Subcutaneous abdominal adipose tissue (tissue), 5 donors: Measurements from ENCODE around the gene NCKAP5.
"Not testable (repeated sequence)": the region's sequence is repeated elsewhere in the genome, so short reads cannot be mapped to it uniquely, and the experiment has no call there.

Experiments
- H3K27ac ChIP-seq: one replicate; pipeline ENCODE4 v1.7.0; 2013; ENCODE audit warnings: low read depth, mild to moderate bottlenecking, inconsistent platforms, low read length, moderate library complexity
- H3K27me3 ChIP-seq, 5 donors: one replicate each; pipeline ENCODE4 v1.7.0; 2013; ENCODE audit warnings: low read length in 5 of 5, inconsistent platforms in 1 of 5; ENCODE audit not compliant: control insufficient read depth in 5 of 5, insufficient read depth in 4 of 5
- H3K36me3 ChIP-seq, 5 donors: one replicate each; pipeline ENCODE4 v1.7.0; 2013; ENCODE audit warnings: low read length in 5 of 5; ENCODE audit not compliant: control insufficient read depth in 5 of 5, insufficient read depth in 5 of 5
- H3K4me1 ChIP-seq, 5 donors: one replicate each; pipeline ENCODE4 v1.7.0; 2013; ENCODE audit warnings: low read length in 5 of 5, mild to moderate bottlenecking in 3 of 5, moderate library complexity in 1 of 5; ENCODE audit not compliant: control insufficient read depth in 5 of 5, insufficient read depth in 5 of 5
- H3K4me3 ChIP-seq, 5 donors: one replicate each; pipeline ENCODE4 v1.7.0; 2013; ENCODE audit warnings: low read length in 5 of 5, low read depth in 1 of 5
- H3K9ac ChIP-seq, 5 donors: one replicate each; pipeline ENCODE4 v1.7.0; 2013; ENCODE audit warnings: low read length in 5 of 5, mild to moderate bottlenecking in 4 of 5, moderate library complexity in 3 of 5
- H3K9me3 ChIP-seq, 5 donors: one replicate each; pipeline ENCODE4 v1.7.0; 2013; ENCODE audit warnings: low read length in 5 of 5; ENCODE audit not compliant: control insufficient read depth in 5 of 5
- donor health status: healthy.
- donor health status: healthy.
- donor health status: healthy.
- donor health status: healthy.
- donor health status: healthy.

The NCKAP5 gene

GRCh38 chr2:133525613-133526529 lies 42.4 kb downstream of the NCKAP5 start:
- H3K9ac ChIP-seq, result no peak overlapping the region
- no peak overlapping the region for H3K4me3 ChIP-seq
- no peaks in the 10 kb centered on the region for H3K36me3 ChIP-seq

GRCh38 chr2:133525090-133525489 lies 43.2 kb downstream of the NCKAP5 start:
- no peaks in the 10 kb centered on the region for H3K9me3 ChIP-seq
- no peaks in the 10 kb centered on the region for H3K36me3 ChIP-seq
- H3K27ac ChIP-seq, result no peak overlapping the region
- H3K27me3 ChIP-seq, result no peaks in the 10 kb centered on the region
- no peaks in the 10 kb centered on the region for H3K4me1 ChIP-seq
- H3K4me3 ChIP-seq, result no peak overlapping the region
- H3K9ac ChIP-seq, result no peak overlapping the region

More at GRCh38 chr2:133525613-133526529, 42.4 kb downstream of the NCKAP5 start:
- Histone ChIP-seq H3K27ac (no peak overlapping the region), H3K27me3 (no peaks in the 10 kb centered on the region), H3K9me3 (no peaks in the 10 kb centered on the region), H3K4me1 (no peaks in the 10 kb centered on the region)

- Histone ChIP-seq H3K27me3 (no peaks in the 10 kb centered on the region), H3K4me1 (no peaks in the 10 kb centered on the region), H3K27ac (no peak overlapping the region), H3K36me3 (no peaks in the 10 kb centered on the region), H3K9ac (no peak overlapping the region), H3K9me3 (no peaks in the 10 kb centered on the region), H3K4me3 (no peak overlapping the region)
These were observed 44.9 kb downstream of the NCKAP5 start for GRCh38 chr2:133523406-133523805.

GRCh38 chr2:133522204-133522603 lies 46.1 kb downstream of the NCKAP5 start:
- H3K27ac ChIP-seq, result no peak overlapping the region
- no peak overlapping the region for H3K4me3 ChIP-seq
- no peaks in the 10 kb centered on the region for H3K4me1 ChIP-seq
- H3K27me3 ChIP-seq, result no peaks in the 10 kb centered on the region
- no peak overlapping the region for H3K9ac ChIP-seq
- H3K9me3 ChIP-seq, result no peaks in the 10 kb centered on the region
- no peaks in the 10 kb centered on the region for H3K36me3 ChIP-seq

- no peaks in the 10 kb centered on the region for H3K36me3 ChIP-seq
- H3K4me1 ChIP-seq, result no peaks in the 10 kb centered on the region
- no peaks in the 10 kb centered on the region for H3K27me3 ChIP-seq
- no peak overlapping the region for H3K4me3 ChIP-seq
- H3K9ac ChIP-seq, result no peak overlapping the region
- no peaks in the 10 kb centered on the region for H3K9me3 ChIP-seq
- no peak overlapping the region for H3K27ac ChIP-seq
These were observed 47.0 kb downstream of the NCKAP5 start for GRCh38 chr2:133521146-133521745.

GRCh38 chr2:133519677-133520076 lies 48.6 kb downstream of the NCKAP5 start:
- not testable (repeated sequence) for H3K36me3 ChIP-seq, H3K9me3 ChIP-seq, H3K27me3 ChIP-seq, H3K9ac ChIP-seq, H3K4me1 ChIP-seq, H3K27ac ChIP-seq, H3K4me3 ChIP-seq

- Histone ChIP-seq H3K27ac (no peak overlapping the region), H3K9me3 (no peaks in the 10 kb centered on the region), H3K27me3 (no peaks in the 10 kb centered on the region), H3K36me3 (no peaks in the 10 kb centered on the region), H3K4me1 (no peaks in the 10 kb centered on the region), H3K4me3 (no peak overlapping the region), H3K9ac (no peak overlapping the region)
These were observed 49.4 kb downstream of the NCKAP5 start for GRCh38 chr2:133518700-133519344.

GRCh38 chr2:133517876-133518275 lies 50.4 kb downstream of the NCKAP5 start:
- Histone ChIP-seq H3K27ac (no peak overlapping the region), H3K36me3 (no peaks in the 10 kb centered on the region), H3K4me1 (no peaks in the 10 kb centered on the region), H3K9me3 (no peaks in the 10 kb centered on the region), H3K9ac (no peak overlapping the region), H3K4me3 (no peak overlapping the region), H3K27me3 (no peaks in the 10 kb centered on the region)

- no peaks in the 10 kb centered on the region for H3K4me1 ChIP-seq
- H3K27me3 ChIP-seq, result no peaks in the 10 kb centered on the region
- no peak overlapping the region for H3K4me3 ChIP-seq
- no peak overlapping the region for H3K9ac ChIP-seq
- no peak overlapping the region for H3K27ac ChIP-seq
- H3K36me3 ChIP-seq, result no peaks in the 10 kb centered on the region
- H3K9me3 ChIP-seq, result no peaks in the 10 kb centered on the region
These were observed 51.7 kb downstream of the NCKAP5 start for GRCh38 chr2:133516405-133517026.

GRCh38 chr2:133515271-133515670 lies 53.0 kb downstream of the NCKAP5 start:
- Histone ChIP-seq H3K36me3 (no peaks in the 10 kb centered on the region), H3K27ac (no peak overlapping the region), H3K9ac (no peak overlapping the region), H3K4me3 (no peak overlapping the region), H3K27me3 (peaks cover 0 to 3% (median 0%) of the 10 kb centered on the region in 5 donors), H3K9me3 (no peaks in the 10 kb centered on the region), H3K4me1 (no peaks in the 10 kb centered on the region)
